HCT116 (cell line): ENCODE measurements around the gene INTS1.

Experiments used
- ATF3 ChIP-seq: IDR thresholded peaks from 2 replicates; pipeline ENCODE4 v1.6.1; 2012
- CTCF ChIP-seq, 3 experiments: fragments of 200-600 bp in 1 of 3; sonication (generic) in 1 of 3; IDR thresholded peaks in 2 of 3; conservative IDR thresholded peaks in 1 of 3; 2 replicates each; pipeline ENCODE4 v1.5.1; 2012 to 2017; ENCODE audit warnings: low read depth in 2 of 3, low read length in 2 of 3, antibody characterized with exemption in 1 of 3, borderline replicate concordance in 1 of 3, control low read depth in 1 of 3, mild to moderate bottlenecking in 1 of 3, mixed read lengths in 1 of 3, mixed run types in 1 of 3, moderate library complexity in 1 of 3; ENCODE audit not compliant: insufficient read depth in 1 of 3
- JUND ChIP-seq: IDR thresholded peaks from 2 replicates; pipeline ENCODE4 v1.6.1; 2012
- POLR2A ChIP-seq: IDR thresholded peaks from 2 replicates; pipeline ENCODE4 v1.7.0; 2011; ENCODE audit warnings: borderline replicate concordance; ENCODE audit not compliant: insufficient read depth, insufficient read length; ENCODE audit errors: extremely low read depth
- POLR2AphosphoS5 ChIP-seq: IDR thresholded peaks from 2 replicates; pipeline ENCODE4 v1.6.1; 2011; ENCODE audit warnings: mild to moderate bottlenecking, low read depth, low read length, moderate library complexity
- SIN3A ChIP-seq: IDR thresholded peaks from 2 replicates; pipeline ENCODE4 v1.6.1; 2012; ENCODE audit warnings: low read depth
- YY1 ChIP-seq: IDR thresholded peaks from 2 replicates; pipeline ENCODE4 v1.6.1; 2011; ENCODE audit warnings: low read length, low read depth, moderate library complexity, mild to moderate bottlenecking; ENCODE audit not compliant: insufficient replicate concordance; ENCODE audit errors: extremely low read depth

DNA sequence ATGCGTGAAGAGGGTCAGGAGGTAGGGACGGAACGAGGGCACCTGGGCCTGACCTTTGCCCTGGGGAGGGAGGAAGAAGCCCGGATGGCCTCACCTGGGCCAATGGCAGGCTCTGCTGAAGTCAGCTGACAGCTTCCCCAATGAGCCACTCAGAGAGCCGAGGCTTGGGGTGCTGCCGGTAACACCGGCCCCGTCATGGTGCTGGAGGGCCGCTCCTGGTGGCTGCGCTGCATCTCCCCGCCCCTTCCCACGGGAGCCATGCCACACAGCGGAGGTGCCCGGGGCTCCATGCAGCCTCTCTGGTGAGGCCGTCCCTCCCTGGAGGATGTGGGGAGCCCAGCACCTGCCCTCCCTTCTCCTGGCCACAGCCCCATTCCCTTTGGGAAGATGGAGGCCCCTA, 27.3 kb downstream of the INTS1 start:
- TF ChIP-seq CTCF (IDR thresholded peaks at IDR 0.05 in 2 of 3, conservative IDR thresholded peaks at IDR 0.05 in 1 of 3; ENCODE audit: borderline replicate concordance in 1 of 3, insufficient read depth in 1 of 3, low read depth in 2 of 3, low read length in 2 of 3), result no peak
- TF ChIP-seq POLR2AphosphoS5, result no peak
- no peak for TF ChIP-seq POLR2A
- TF ChIP-seq YY1, result no peak
- TF ChIP-seq SIN3A, result no peak
- no peak for TF ChIP-seq JUND
- TF ChIP-seq ATF3, result no peak
